Ishikawa (cell line): ENCODE results near the gene ANKRD52.

Experiments
- CEBPB ChIP-seq: IDR thresholded peaks from 2 replicates; pipeline ENCODE4 v1.6.1; 2012
- CREB1 ChIP-seq: IDR thresholded peaks from 2 replicates; pipeline ENCODE4 v1.6.1; 2012; ENCODE audit warnings: low read depth
- EGR1 ChIP-seq: IDR thresholded peaks from 2 replicates; pipeline ENCODE4 v1.6.1; 2012
- EP300 ChIP-seq: IDR thresholded peaks from 2 replicates; pipeline ENCODE4 v1.6.1; 2012; ENCODE audit warnings: borderline replicate concordance
- FOXM1 ChIP-seq: IDR thresholded peaks from 2 replicates; pipeline ENCODE4 v1.6.1; 2012; ENCODE audit warnings: low read depth, borderline replicate concordance
- MAX ChIP-seq: IDR thresholded peaks from 2 replicates; pipeline ENCODE4 v1.6.1; 2012
- NFIC ChIP-seq: IDR thresholded peaks from 2 replicates; pipeline ENCODE4 v1.6.1; 2012
- RAD21 ChIP-seq: IDR thresholded peaks from 2 replicates; pipeline ENCODE4 v1.6.1; 2012; ENCODE audit warnings: low read depth
- TAF1 ChIP-seq: IDR thresholded peaks from 2 replicates; pipeline ENCODE4 v1.6.1; 2012; ENCODE audit warnings: low read depth, mild to moderate bottlenecking
- TCF12 ChIP-seq: IDR thresholded peaks from 2 replicates; pipeline ENCODE4 v1.6.1; 2012; ENCODE audit warnings: low read depth
- TEAD4 ChIP-seq: IDR thresholded peaks from 2 replicates; pipeline ENCODE4 v1.6.1; 2012
- USF1 ChIP-seq: IDR thresholded peaks from 2 replicates; pipeline ENCODE4 v1.6.1; 2012
- YY1 ChIP-seq: IDR thresholded peaks from 2 replicates; pipeline ENCODE4 v1.6.1; 2012; ENCODE audit warnings: low read depth
- ZBTB7A ChIP-seq: IDR thresholded peaks from 2 replicates; pipeline ENCODE4 v1.6.1; 2012; ENCODE audit warnings: low read depth
- TF ChIP-seq, protein P1 (sequence below): IDR thresholded peaks from 2 replicates; pipeline ENCODE4 v1.6.1; 2012; ENCODE audit warnings: low read depth, mild to moderate bottlenecking

The ANKRD52 gene

DNA sequence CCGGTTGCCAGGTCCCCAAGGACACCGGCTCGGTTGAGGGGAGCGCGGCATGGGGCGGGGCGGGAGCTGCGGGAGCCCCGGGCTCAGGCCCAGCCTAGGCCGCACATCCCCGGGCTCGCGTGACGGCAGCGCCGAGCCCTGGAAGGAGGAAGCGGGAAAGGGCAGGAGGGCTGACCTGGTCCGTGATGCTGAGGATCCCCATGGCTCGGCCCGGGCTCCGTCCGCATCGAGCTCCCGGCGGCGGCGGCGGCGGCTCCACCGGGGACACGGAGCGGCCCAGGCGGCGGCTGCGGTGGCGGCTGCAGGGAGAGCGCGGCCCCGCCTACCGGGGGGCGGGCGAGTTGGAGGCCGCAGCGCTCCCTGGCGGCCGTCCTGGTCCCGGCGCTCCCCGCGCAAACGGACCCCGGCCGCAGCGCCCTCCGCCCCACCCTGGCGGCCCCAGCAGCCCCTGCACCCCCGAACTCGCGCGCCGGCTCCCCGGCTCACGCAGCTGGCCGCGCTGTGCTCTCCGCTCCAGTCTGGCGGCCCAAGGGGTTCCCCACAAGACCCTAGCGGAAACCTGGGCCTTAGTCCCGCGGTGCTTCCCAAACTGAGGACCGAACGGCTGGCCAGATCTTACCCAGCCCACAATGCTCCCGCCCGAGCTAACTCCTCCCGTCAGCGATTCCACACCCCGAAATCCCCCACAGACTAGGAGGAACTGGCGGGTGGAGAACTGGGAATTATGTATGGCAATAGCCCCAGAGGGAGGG is at the start of gene ANKRD52:
Gene ANKRD52, minus strand, starts transcription at position 317 of the 752 bp plus-strand sequence. Its CDS starts 115 bp downstream, at position 202.
- TF ChIP-seq USF1 = 0 out of 2 replicates have a peak, but pooled peaks have one; percentile 9
- peak; percentile 59; the same call in 1 of the 2 replicates for TF ChIP-seq TAF1
- peak; percentile 100 for TF ChIP-seq ZBTB7A
- TF ChIP-seq CREB1 = no peak
- TF ChIP-seq EP300 = peak; percentile 23; the same call in 1 of the 2 replicates
- no peak; the same call in 1 of the 2 replicates for TF ChIP-seq NFIC
- TF ChIP-seq MAX = peak; percentile 28
- no peak for TF ChIP-seq CEBPB
- peak; percentile 3 for TF ChIP-seq TEAD4
- TF ChIP-seq EGR1 = peak; percentile 5; the same call in 1 of the 2 replicates
- TF ChIP-seq YY1 = peak; percentile 54; the same call in 1 of the 2 replicates
- no peak; the same call in 1 of the 2 replicates for TF ChIP-seq TCF12
- TF ChIP-seq FOXM1 = no peak
- TF ChIP-seq RAD21 = peak; percentile 11; the same call in 1 of the 2 replicates
- TF ChIP-seq, protein P1, sequence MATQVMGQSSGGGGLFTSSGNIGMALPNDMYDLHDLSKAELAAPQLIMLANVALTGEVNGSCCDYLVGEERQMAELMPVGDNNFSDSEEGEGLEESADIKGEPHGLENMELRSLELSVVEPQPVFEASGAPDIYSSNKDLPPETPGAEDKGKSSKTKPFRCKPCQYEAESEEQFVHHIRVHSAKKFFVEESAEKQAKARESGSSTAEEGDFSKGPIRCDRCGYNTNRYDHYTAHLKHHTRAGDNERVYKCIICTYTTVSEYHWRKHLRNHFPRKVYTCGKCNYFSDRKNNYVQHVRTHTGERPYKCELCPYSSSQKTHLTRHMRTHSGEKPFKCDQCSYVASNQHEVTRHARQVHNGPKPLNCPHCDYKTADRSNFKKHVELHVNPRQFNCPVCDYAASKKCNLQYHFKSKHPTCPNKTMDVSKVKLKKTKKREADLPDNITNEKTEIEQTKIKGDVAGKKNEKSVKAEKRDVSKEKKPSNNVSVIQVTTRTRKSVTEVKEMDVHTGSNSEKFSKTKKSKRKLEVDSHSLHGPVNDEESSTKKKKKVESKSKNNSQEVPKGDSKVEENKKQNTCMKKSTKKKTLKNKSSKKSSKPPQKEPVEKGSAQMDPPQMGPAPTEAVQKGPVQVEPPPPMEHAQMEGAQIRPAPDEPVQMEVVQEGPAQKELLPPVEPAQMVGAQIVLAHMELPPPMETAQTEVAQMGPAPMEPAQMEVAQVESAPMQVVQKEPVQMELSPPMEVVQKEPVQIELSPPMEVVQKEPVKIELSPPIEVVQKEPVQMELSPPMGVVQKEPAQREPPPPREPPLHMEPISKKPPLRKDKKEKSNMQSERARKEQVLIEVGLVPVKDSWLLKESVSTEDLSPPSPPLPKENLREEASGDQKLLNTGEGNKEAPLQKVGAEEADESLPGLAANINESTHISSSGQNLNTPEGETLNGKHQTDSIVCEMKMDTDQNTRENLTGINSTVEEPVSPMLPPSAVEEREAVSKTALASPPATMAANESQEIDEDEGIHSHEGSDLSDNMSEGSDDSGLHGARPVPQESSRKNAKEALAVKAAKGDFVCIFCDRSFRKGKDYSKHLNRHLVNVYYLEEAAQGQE = no peak

DNA sequence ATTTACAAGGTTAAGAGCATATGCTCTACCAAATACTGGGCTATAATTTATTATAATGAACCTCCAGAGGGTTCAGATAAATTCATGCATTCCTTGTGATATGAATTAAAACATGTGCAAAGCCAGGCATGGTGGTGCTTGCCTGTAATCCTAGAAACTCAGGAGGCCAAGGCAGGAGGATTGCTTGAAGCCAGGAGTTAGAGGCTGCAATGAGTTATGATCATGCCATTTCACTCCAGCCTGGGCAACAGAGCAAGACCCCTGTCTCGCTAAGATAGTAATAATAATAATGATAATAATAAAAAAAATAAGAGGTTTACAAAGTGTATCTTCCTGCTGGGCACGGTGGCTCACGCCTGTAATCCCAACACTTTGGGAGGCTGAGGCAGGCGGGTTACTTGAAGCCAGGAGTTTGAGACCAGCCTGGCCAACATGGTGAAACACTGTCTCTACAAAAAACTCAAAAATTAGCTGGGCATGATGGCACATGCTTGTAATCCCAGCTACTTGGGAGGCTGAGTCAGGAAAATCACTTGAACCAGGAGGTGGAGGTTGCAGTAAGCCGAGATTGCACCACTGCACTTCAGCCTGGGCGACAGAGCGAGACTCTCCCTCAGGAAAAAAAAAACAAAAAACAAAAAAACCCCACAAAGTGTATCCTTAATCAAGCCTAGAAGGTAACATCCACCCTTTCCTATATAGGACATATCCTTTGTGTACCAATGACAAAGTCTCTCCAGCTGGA is 49.2 kb upstream of the ANKRD52 start:
- no peak for TF ChIP-seq ZBTB7A
- TF ChIP-seq TEAD4 = no peak
- no peak for TF ChIP-seq CEBPB
- no peak for TF ChIP-seq RAD21
- no peak for TF ChIP-seq YY1
- no peak for TF ChIP-seq USF1
- TF ChIP-seq EGR1 = no peak

GRCh38 chr12:56304872-56305590 is 46.8 kb upstream of the ANKRD52 start:
- no peak for TF ChIP-seq FOXM1
- TF ChIP-seq CREB1 = no peak
- no peak for TF ChIP-seq TCF12

GRCh38 chr12:56304276-56304675 is 46.1 kb upstream of the ANKRD52 start:
- TF ChIP-seq TAF1 (no peak), RAD21 (no peak), NFIC (no peak), EP300 (no peak), CREB1 (no peak), TEAD4 (no peak), USF1 (no peak), EGR1 (no peak), FOXM1 (no peak), CEBPB (no peak), TCF12 (no peak), MAX (no peak), ZBTB7A (no peak), YY1 (no peak)
- TF ChIP-seq, protein P1 = no peak
